H1 (cell line): Measurements from ENCODE around the gene GSG1L. TPM values are rescaled to one million over a fixed set of nuclear protein-coding genes. Genes with fewer than 3 reads are reported as not detected.

Experiments used
- CTCF ChIA-PET: fragments of 300-600 bp; sonication (Branson Sonifier 250); formaldehyde crosslinking; loops from one replicate; lab custom pipeline; 2021; ENCODE audit not compliant: partially characterized antibody; lab: Charles Lee
- POLR2A ChIA-PET: fragments of 300-600 bp; sonication (Branson Sonifier 250); formaldehyde crosslinking; loops from one replicate; lab custom pipeline; 2021; ENCODE audit warnings: inconsistent platforms; ENCODE audit not compliant: partially characterized antibody; lab: Charles Lee
- DNase-seq, 2 experiments: peaks; one replicate each; pipeline versions ENCODE4 v3.0.0 to v3.0.0-alpha.2; 2010 to 2022; ENCODE audit warnings: low spot score in 2 of 2, low read depth in 1 of 2, mixed read lengths in 1 of 2
- FAIRE-seq: peaks from 2 replicates; lab custom pipeline; 2011; peaks lifted over from hg19 to GRCh38; lab: Jason Lieb, UNC
- H2AFZ ChIP-seq: 2 replicates; pipeline ENCODE4 v1.8.1; 2012; ENCODE audit warnings: low read length, inconsistent platforms
- H2AK5ac ChIP-seq: 2 replicates; pipeline ENCODE4 v1.6.1; 2013; ENCODE audit warnings: low read depth, low read length
- H2BK120ac ChIP-seq: replicated peaks from 2 replicates; pipeline ENCODE3; 2013; ENCODE audit warnings: low read depth, low read length, inconsistent platforms
- H2BK12ac ChIP-seq: 2 replicates; pipeline ENCODE4 v1.6.1; 2013; ENCODE audit warnings: low read depth, low read length
- H2BK15ac ChIP-seq: 2 replicates; pipeline ENCODE4 v1.6.1; 2013; ENCODE audit warnings: low read length
- H2BK20ac ChIP-seq: 2 replicates; pipeline ENCODE4 v1.6.1; 2013; ENCODE audit warnings: low read length
- H2BK5ac ChIP-seq: 2 replicates; pipeline ENCODE4 v1.6.1; 2013; ENCODE audit warnings: low read depth, low read length
- H3K14ac ChIP-seq: 2 replicates; pipeline ENCODE4 v1.6.1; 2013; ENCODE audit warnings: inconsistent platforms; ENCODE audit not compliant: insufficient read length
- H3K18ac ChIP-seq: 2 replicates; pipeline ENCODE4 v1.6.1; 2013; ENCODE audit warnings: low read length; ENCODE audit errors: extremely low read depth
- H3K23ac ChIP-seq: 2 replicates; pipeline ENCODE4 v1.6.1; 2013; ENCODE audit warnings: inconsistent platforms; ENCODE audit not compliant: insufficient read length
- H3K23me2 ChIP-seq: 2 replicates; pipeline ENCODE4 v1.6.1; 2013; ENCODE audit warnings: low read depth, low read length
- H3K27ac ChIP-seq: 2 replicates; pipeline ENCODE4 v1.6.1; 2011; ENCODE audit warnings: low read depth, low read length, inconsistent platforms
- H3K27me3 ChIP-seq, 4 experiments: replicated peaks in 1 of 4; 1 replicate in 1 of 4; 2 replicates in 3 of 4; pipeline versions ENCODE4 v1.6.1 to v1.8.1; 2011 to 2013; ENCODE audit warnings: low read length in 3 of 4, mild to moderate bottlenecking in 3 of 4, inconsistent platforms in 2 of 4, mixed read lengths in 2 of 4, moderate library complexity in 1 of 4; ENCODE audit not compliant: control insufficient read depth in 3 of 4, insufficient read depth in 3 of 4; ENCODE audit errors: extremely low read depth in 1 of 4
- H3K36me3 ChIP-seq, 4 experiments: 2 replicates each; pipeline versions ENCODE4 v1.6.1 to v1.8.1; 2011 to 2013; ENCODE audit warnings: mild to moderate bottlenecking in 4 of 4, low read length in 3 of 4, moderate library complexity in 2 of 4, control low read depth in 1 of 4, inconsistent platforms in 1 of 4; ENCODE audit not compliant: insufficient read depth in 4 of 4, control insufficient read depth in 2 of 4
- H3K4ac ChIP-seq: replicated peaks from 2 replicates; pipeline ENCODE3; 2013; ENCODE audit warnings: low read length, low read depth, mixed read lengths, inconsistent platforms; ENCODE audit not compliant: insufficient read length
- H3K4me1 ChIP-seq, 4 experiments: replicated peaks in 1 of 4; 1 replicate in 1 of 4; 2 replicates in 3 of 4; pipeline versions ENCODE4 v1.6.1 to v1.8.1; 2011 to 2013; ENCODE audit warnings: low read length in 3 of 4, inconsistent platforms in 2 of 4, mixed read lengths in 1 of 4; ENCODE audit not compliant: insufficient read depth in 4 of 4, control insufficient read depth in 3 of 4
- H3K4me2 ChIP-seq, 2 experiments: 2 replicates each; pipeline versions ENCODE4 v1.6.1 to v1.8.1; 2011 to 2013; ENCODE audit warnings: low read depth in 2 of 2, low read length in 2 of 2, control low read depth in 1 of 2, inconsistent platforms in 1 of 2, mild to moderate bottlenecking in 1 of 2; ENCODE audit not compliant: insufficient read depth in 1 of 2
- H3K4me3 ChIP-seq, 4 experiments: fragments of 200-600, 300-600 bp in 1 of 4; sonication (generic), shearing (Covaris generic), sonication (Bioruptor Twin) in 1 of 4; 2 replicates each; pipeline versions ENCODE4 v1.5.1 to v1.8.1; 2011 to 2016; ENCODE audit warnings: low read length in 4 of 4, low read depth in 3 of 4, control low read depth in 2 of 4, inconsistent platforms in 2 of 4, mild to moderate bottlenecking in 2 of 4, mixed read lengths in 1 of 4, moderate library complexity in 1 of 4; ENCODE audit not compliant: insufficient read depth in 2 of 4; ENCODE audit errors: extremely low read depth in 1 of 4
- H3K56ac ChIP-seq: replicated peaks from 2 replicates; pipeline ENCODE3; 2013; ENCODE audit warnings: low read depth, mild to moderate bottlenecking, mixed read lengths, low read length, inconsistent platforms; ENCODE audit not compliant: insufficient read length
- H3K79me1 ChIP-seq: 2 replicates; pipeline ENCODE4 v1.6.1; 2013; ENCODE audit warnings: low read depth, low read length, control low read depth
- H3K79me2 ChIP-seq, 2 experiments: 2 replicates each; pipeline versions ENCODE4 v1.6.1 to v1.8.1; 2012 to 2013; ENCODE audit warnings: low read length in 2 of 2, mild to moderate bottlenecking in 2 of 2, inconsistent platforms in 1 of 2; ENCODE audit not compliant: insufficient read depth in 2 of 2, control insufficient read depth in 1 of 2
- H3K9ac ChIP-seq, 4 experiments: replicated peaks in 1 of 4; 1 replicate in 1 of 4; 2 replicates in 3 of 4; pipeline versions ENCODE4 v1.6.1 to v1.8.1; 2011 to 2013; ENCODE audit warnings: low read depth in 3 of 4, low read length in 3 of 4, control low read depth in 2 of 4, mild to moderate bottlenecking in 2 of 4, moderate library complexity in 2 of 4, inconsistent platforms in 1 of 4; ENCODE audit errors: extremely low read depth in 1 of 4
- H3K9me3 ChIP-seq, 2 experiments: 2 replicates each; pipeline versions ENCODE4 v1.6.1 to v1.8.1; 2012 to 2013; ENCODE audit warnings: mild to moderate bottlenecking in 2 of 2, moderate library complexity in 2 of 2, control low read depth in 1 of 2, inconsistent platforms in 1 of 2, low read depth in 1 of 2, low read length in 1 of 2, mixed read lengths in 1 of 2; ENCODE audit not compliant: insufficient read depth in 2 of 2
- H4K20me1 ChIP-seq, 2 experiments: replicated peaks in 1 of 2; 2 replicates each; pipeline versions ENCODE3 to v1.8.1; 2011 to 2013; ENCODE audit warnings: inconsistent platforms in 2 of 2, low read length in 2 of 2, mild to moderate bottlenecking in 1 of 2; ENCODE audit not compliant: insufficient read depth in 2 of 2, control insufficient read depth in 1 of 2
- H4K5ac ChIP-seq: 2 replicates; pipeline ENCODE4 v1.6.1; 2013; ENCODE audit warnings: low read length, low read depth, mixed read lengths, inconsistent platforms; ENCODE audit not compliant: insufficient read length
- H4K8ac ChIP-seq: 2 replicates; pipeline ENCODE4 v1.8.0; 2013; ENCODE audit warnings: mild to moderate bottlenecking, moderate library complexity, low read length, inconsistent platforms; ENCODE audit not compliant: insufficient read depth; ENCODE audit errors: extremely low read depth
- H4K91ac ChIP-seq: replicated peaks from 2 replicates; pipeline ENCODE3; 2013; ENCODE audit warnings: low read length, mixed read lengths, inconsistent platforms; ENCODE audit not compliant: insufficient read length
- CHD2 ChIP-seq: IDR thresholded peaks from 2 replicates; pipeline ENCODE4 v1.6.1; 2012; ENCODE audit warnings: low read length, improper control_type of control experiment
- SUZ12 ChIP-seq: fragments of 200-600 bp; sonication (generic); IDR thresholded peaks from 2 replicates; pipeline ENCODE4 v1.6.1; 2012; ENCODE audit warnings: mild to moderate bottlenecking, inconsistent platforms, low read length, moderate library complexity, mixed read lengths
- ZNF274 ChIP-seq: IDR thresholded peaks from 2 replicates; pipeline ENCODE4 v1.7.0; 2012; ENCODE audit warnings: low read length, borderline replicate concordance; ENCODE audit errors: extremely low read depth
- WGBS, 2 experiments: shearing (Covaris generic) in 1 of 2; methylation state at CpG; one replicate each; pipeline versions ENCODE4 v1.1.6 to v1.1.7; 2013 to 2015; ENCODE audit warnings: low lambda C conversion rate in 2 of 2, mixed read lengths in 2 of 2, inconsistent platforms in 1 of 2, low coverage in 1 of 2, missing lambda C conversion rate in 1 of 2; ENCODE audit not compliant: insufficient replicate concordance in 2 of 2, insufficient coverage in 1 of 2, insufficient read length in 1 of 2; ENCODE audit errors: extremely low coverage in 1 of 2, missing lambda C conversion rate in 1 of 2; 5-methylcytosine and 5-hydroxymethylcytosine counted together
- polyA plus RNA-seq, 7 experiments: library from polyadenylated mRNA; depleted of rRNA in 3 of 7; stranded (reverse) in 5 of 7; unstranded in 2 of 7; fragments of >200 nt in 5 of 7; fragments of 200-250 nt in 2 of 7; gene quantifications; 1 replicate in 5 of 7; 2 replicates in 1 of 7; 4 replicates in 1 of 7; pipeline versions ENCODE4 v1.2.1 to v1.2.3, GENCODE V29; 2011 to 2013; ENCODE audit warnings: missing spikeins in 2 of 7, mixed read lengths in 2 of 7
- total RNA-seq: library from RNA; stranded (reverse); fragmentation: NEBNext Ultra II Directional; extraction: Animal tissue kit (Norgen Biotek cat#: 25700); gene quantifications from 2 replicates; pipeline ENCODE4 v1.2.1, GENCODE V29; 2021

Gene GSG1L
- total and polyA plus RNA-seq, 2 of the 8 experiments (the other 6 are each of a cell fraction or from before 2014, with no cell fraction given): 0.71 to 1.1 TPM

GRCh38 chr16:27969574-27969973 is 93.9 kb downstream of the GSG1L start:
- WGBS, 2 experiments: 84% methylated on average over 4 of the region's 4 CpGs; no CpG with 5 or more reads in 1 of the 2 experiments
- no peak overlapping the region for H3K4ac ChIP-seq
- H3K79me1 ChIP-seq: no peaks in the 10 kb centered on the region
- no peak overlapping the region for H3K4me3 ChIP-seq
- DNase-seq: no peak
- no peak overlapping the region for H3K56ac ChIP-seq
- H3K23me2 ChIP-seq: no peaks in the 10 kb centered on the region
- H3K9ac ChIP-seq: no peak overlapping the region
- no peak overlapping the region for H2AK5ac ChIP-seq
- H2BK120ac ChIP-seq: no peak overlapping the region
- ChIA-PET POLR2A (no interaction called here), CTCF (no interaction called here)
- H4K8ac ChIP-seq: no peak overlapping the region
- H4K91ac ChIP-seq: no peak overlapping the region
- no peaks in the 10 kb centered on the region for H3K4me1 ChIP-seq
- H3K9me3 ChIP-seq: no peaks in the 10 kb centered on the region
- H4K20me1 ChIP-seq: no peaks in the 10 kb centered on the region
- no peak overlapping the region for H4K5ac ChIP-seq
- H3K18ac ChIP-seq: no peak overlapping the region
- no peaks in the 10 kb centered on the region for H3K79me2 ChIP-seq
- no peak overlapping the region for H2BK12ac ChIP-seq
- no peaks in the 10 kb centered on the region for H3K36me3 ChIP-seq
- no peak overlapping the region for H2BK20ac ChIP-seq
- no peak overlapping the region for H3K14ac ChIP-seq
- no peak overlapping the region for H2BK15ac ChIP-seq
- no peak for FAIRE-seq
- no peaks in the 10 kb centered on the region for H3K27me3 ChIP-seq
- no peak overlapping the region for H3K27ac ChIP-seq
- TF ChIP-seq CHD2 (no peak), ZNF274 (no peak), SUZ12 (no peak)
- no peak overlapping the region for H3K4me2 ChIP-seq
- no peak overlapping the region for H2BK5ac ChIP-seq
- no peak overlapping the region for H3K23ac ChIP-seq
- no peak overlapping the region for H2AFZ ChIP-seq
